Testis (tissue), 3 donors: ENCODE data around the gene MIF4GD. TPM values are rescaled to one million over a fixed set of nuclear protein-coding genes. Genes with fewer than 3 reads are reported as not detected.

Experiments
- DNase-seq: peaks from one replicate; pipeline ENCODE4 v3.0.0-alpha.2; 2019
- H3K27ac ChIP-seq, 2 donors: fragments of 200-600 bp; sonication (generic); one replicate each; pipeline ENCODE4 v1.5.1; 2019
- H3K27me3 ChIP-seq: fragments of 200-600 bp; sonication (generic); one replicate; pipeline ENCODE4 v1.5.1; 2019
- H3K36me3 ChIP-seq: fragments of 200-600 bp; sonication (generic); one replicate; pipeline ENCODE4 v1.5.1; 2017; ENCODE audit warnings: low read depth; ENCODE audit errors: missing control alignments
- H3K4me1 ChIP-seq: fragments of 200-600 bp; sonication (generic); one replicate; pipeline ENCODE4 v1.5.1; 2019
- H3K4me3 ChIP-seq, 2 donors: fragments of 200-600 bp; sonication (generic); one replicate each; pipeline ENCODE4 v1.5.1; 2017 to 2019
- H3K9me3 ChIP-seq: fragments of 200-600 bp; sonication (generic); one replicate; pipeline ENCODE4 v1.5.1; 2017
- POLR2A ChIP-seq: fragments of 450-650 bp; IDR thresholded peaks from one replicate; pipeline ENCODE4 v1.6.1; 2017; ENCODE audit warnings: antibody characterized with exemption, mild to moderate bottlenecking, moderate library complexity
- WGBS, 2 donors: methylation state at CpG; one replicate each; pipeline ENCODE4 v1.1.5; 2018; 5-methylcytosine and 5-hydroxymethylcytosine counted together
- intact Hi-C: fragments of 100-400 bp; cut with DNase I; formaldehyde crosslinking; loops from one replicate; pipeline ENCODE4 v1.15.1; 2023; ENCODE audit warnings: low total_unique reads
- polyA plus RNA-seq: library from polyadenylated mRNA; stranded (reverse); fragments of 350-450 nt; fragmentation: Illumina TruSeq; extraction: RNeasy Lipid Tissue Mini Kit (QIAGEN cat#74804); gene quantifications from one replicate; pipeline ENCODE4 v1.2.3, GENCODE V29; 2014; ENCODE audit warnings: low read depth, low replicate concordance; ENCODE audit not compliant: insufficient read depth
- total RNA-seq, 2 donors: library from RNA; depleted of rRNA; stranded (reverse); fragments of >200 nt; gene quantifications; one replicate each; pipeline ENCODE4 v1.2.3, GENCODE V29; 2016
- TF ChIP-seq, protein P1 (sequence below), 3 experiments: fragments of 450-650 bp in 2 of 3; fragments of 200-600 bp in 1 of 3; sonication (generic) in 1 of 3; IDR thresholded peaks; one replicate each; pipeline ENCODE4 v1.5.1; 2016 to 2019; ENCODE audit warnings: antibody characterized with exemption in 3 of 3, mild to moderate bottlenecking in 2 of 3, moderate library complexity in 1 of 3

The MIF4GD gene
- total and polyA plus RNA-seq, 3 donors from 2014 or later, result 34.5 to 37.1 (median 35.3) TPM

DNA sequence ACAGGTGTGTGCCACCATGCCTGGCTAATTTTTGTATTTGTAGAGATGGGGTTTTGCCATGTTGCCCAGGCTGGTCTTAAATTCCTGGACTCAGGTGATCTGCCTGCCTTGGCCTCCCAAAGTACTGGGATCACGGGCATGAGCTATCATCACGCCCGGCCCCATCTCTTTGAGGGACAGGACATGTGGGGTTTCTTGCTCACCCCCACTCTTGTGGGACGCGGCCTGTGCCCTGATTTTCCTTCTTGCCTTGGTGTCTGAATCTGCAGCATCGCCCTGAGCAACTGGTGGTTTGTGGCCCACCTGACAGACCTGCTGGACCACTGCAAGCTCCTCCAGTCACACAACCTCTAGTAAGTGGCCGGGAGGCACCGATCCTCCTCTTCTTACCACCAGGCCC, 40.0 kb downstream of the MIF4GD start:
- Histone ChIP-seq H3K4me1 (no peaks in the 10 kb centered on the region), H3K27me3 (no peaks in the 10 kb centered on the region), H3K36me3 (no peaks in the 10 kb centered on the region), H3K27ac (no peak overlapping the region), H3K9me3 (no peaks in the 10 kb centered on the region), H3K4me3 (no peak overlapping the region)
- intact Hi-C loops, result no loop called here
- TF ChIP-seq POLR2A, result no peak
- TF ChIP-seq, protein P1, sequence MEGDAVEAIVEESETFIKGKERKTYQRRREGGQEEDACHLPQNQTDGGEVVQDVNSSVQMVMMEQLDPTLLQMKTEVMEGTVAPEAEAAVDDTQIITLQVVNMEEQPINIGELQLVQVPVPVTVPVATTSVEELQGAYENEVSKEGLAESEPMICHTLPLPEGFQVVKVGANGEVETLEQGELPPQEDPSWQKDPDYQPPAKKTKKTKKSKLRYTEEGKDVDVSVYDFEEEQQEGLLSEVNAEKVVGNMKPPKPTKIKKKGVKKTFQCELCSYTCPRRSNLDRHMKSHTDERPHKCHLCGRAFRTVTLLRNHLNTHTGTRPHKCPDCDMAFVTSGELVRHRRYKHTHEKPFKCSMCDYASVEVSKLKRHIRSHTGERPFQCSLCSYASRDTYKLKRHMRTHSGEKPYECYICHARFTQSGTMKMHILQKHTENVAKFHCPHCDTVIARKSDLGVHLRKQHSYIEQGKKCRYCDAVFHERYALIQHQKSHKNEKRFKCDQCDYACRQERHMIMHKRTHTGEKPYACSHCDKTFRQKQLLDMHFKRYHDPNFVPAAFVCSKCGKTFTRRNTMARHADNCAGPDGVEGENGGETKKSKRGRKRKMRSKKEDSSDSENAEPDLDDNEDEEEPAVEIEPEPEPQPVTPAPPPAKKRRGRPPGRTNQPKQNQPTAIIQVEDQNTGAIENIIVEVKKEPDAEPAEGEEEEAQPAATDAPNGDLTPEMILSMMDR (IDR thresholded peaks at IDR 0.05), result no peak
- 95 to 96% methylated on average over 5 to 8 of the region's 8 CpGs for WGBS, 2 donors
- DNase-seq, result no peak

DNA sequence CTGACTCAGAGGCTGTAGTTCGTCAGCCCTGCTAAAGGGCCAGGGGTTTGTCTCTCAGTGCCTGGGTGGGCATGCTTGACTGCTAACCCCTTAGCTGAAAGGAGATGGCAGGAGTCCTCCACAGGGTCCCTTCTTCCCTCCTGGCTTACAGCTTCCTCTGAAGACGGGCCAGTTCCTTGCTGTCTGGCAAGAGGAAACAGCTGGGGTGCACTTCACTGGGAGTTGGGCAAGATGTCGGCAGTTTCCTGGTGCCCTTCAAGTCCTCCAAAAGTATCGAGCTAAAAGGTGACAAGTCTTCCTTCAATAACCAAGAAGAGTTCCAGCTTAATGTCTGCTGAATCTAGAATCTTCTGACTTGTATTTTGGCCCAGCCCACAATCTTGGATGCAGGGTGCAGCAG, 42.2 kb downstream of the MIF4GD start:
- 77 to 80% methylated on average over 3 to 4 of the region's 4 CpGs for WGBS, 2 donors
- no peaks in the 10 kb centered on the region for H3K4me1 ChIP-seq
- no peaks in the 10 kb centered on the region for H3K36me3 ChIP-seq
- H3K4me3 ChIP-seq, result no peak overlapping the region
- no peak overlapping the region for H3K27ac ChIP-seq
- no peak for DNase-seq
- intact Hi-C loops, result no loop called here
- no peaks in the 10 kb centered on the region for H3K9me3 ChIP-seq
- TF ChIP-seq, protein P1 (IDR thresholded peaks at IDR 0.05), result no peak
- no peak for TF ChIP-seq POLR2A
- H3K27me3 ChIP-seq, result no peaks in the 10 kb centered on the region

DNA sequence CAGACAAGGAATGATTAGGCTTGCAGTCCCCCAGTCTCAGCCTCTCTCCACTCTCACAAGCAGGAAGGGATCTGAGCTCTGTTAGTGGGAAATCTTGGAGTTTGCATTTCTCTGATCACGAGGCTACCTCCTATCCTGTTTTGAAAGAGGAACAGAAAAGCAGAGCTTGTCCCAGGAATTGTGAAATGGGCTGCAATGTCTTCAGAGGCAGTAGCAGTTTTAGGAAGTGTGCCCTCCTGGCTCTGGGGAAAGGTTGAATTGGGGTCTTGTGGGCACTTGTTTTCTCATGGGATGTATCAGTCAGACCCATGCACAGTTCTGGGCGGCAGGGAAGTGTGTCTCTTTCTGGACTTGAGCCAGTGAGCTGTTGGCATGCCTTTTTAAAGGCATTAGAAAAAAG, 42.7 kb downstream of the MIF4GD start:
- H3K4me3 ChIP-seq, result no peak overlapping the region
- WGBS, 2 donors, result 60 to 67% methylated on average over 2 of the region's 2 CpGs
- no peaks in the 10 kb centered on the region for H3K36me3 ChIP-seq
- intact Hi-C loops, result no loop called here
- H3K4me1 ChIP-seq, result no peaks in the 10 kb centered on the region
- H3K9me3 ChIP-seq, result no peaks in the 10 kb centered on the region
- H3K27me3 ChIP-seq, result no peaks in the 10 kb centered on the region
- DNase-seq, result no peak
- no peak overlapping the region for H3K27ac ChIP-seq
- no peak for TF ChIP-seq POLR2A
- TF ChIP-seq, protein P1 (IDR thresholded peaks at IDR 0.05), result no peak

DNA sequence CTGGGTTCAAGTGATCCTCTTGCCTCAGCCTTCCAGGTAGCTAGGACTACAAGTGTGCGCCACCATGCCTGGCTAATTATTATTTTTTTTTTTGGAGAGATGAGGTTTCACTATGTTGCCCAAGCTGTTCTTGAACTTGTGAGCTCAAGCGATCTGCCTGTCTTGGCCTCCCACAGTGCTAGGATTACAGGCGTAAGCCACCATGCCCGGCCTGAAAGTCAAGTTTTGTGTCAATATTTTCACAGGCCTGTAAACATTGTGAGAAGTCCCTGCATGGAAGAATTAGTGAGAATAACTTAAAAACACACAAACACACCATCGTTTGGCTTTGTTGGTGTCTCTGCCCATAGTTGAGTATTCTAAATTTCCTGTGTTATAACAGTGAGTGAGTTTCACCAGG, 43.3 kb downstream of the MIF4GD start:
- TF ChIP-seq, protein P1 (IDR thresholded peaks at IDR 0.05), result no peak
- no peak for TF ChIP-seq POLR2A
- no peaks in the 10 kb centered on the region for H3K36me3 ChIP-seq

DNA sequence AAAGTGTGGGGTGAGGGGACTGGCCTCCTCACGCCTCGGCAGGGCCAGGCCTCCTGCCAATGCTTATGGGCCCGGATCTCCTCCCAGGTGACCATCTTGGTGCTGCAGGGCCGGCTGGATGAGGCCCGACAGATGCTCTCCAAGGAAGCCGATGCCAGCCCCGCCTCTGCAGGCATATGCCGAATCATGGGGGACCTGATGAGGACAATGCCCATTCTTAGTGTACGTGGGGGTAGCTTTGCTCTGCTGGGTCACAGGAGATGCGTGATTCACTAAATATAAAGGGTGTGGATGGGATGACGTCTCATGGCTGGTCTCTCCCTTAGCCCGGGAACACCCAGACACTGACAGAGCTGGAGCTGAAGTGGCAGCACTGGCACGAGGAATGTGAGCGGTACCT, 46.0 kb downstream of the MIF4GD start:
- no peaks in the 10 kb centered on the region for H3K27me3 ChIP-seq
- no peaks in the 10 kb centered on the region for H3K4me1 ChIP-seq
- 75% methylated on average over 13 to 14 of the region's 14 CpGs for WGBS, 2 donors
- no peak overlapping the region for H3K27ac ChIP-seq
- no peak overlapping the region for H3K4me3 ChIP-seq
- no peak for TF ChIP-seq POLR2A
- TF ChIP-seq, protein P1 (IDR thresholded peaks at IDR 0.05), result no peak
- intact Hi-C loops, result no loop called here
- no peaks in the 10 kb centered on the region for H3K9me3 ChIP-seq
- H3K36me3 ChIP-seq, result no peaks in the 10 kb centered on the region
- DNase-seq, result no peak

More for the DNA sequence above, 43.3 kb downstream of the MIF4GD start:
- intact Hi-C loops, result no loop called here
- no peak overlapping the region for H3K4me3 ChIP-seq
- no peaks in the 10 kb centered on the region for H3K9me3 ChIP-seq
- DNase-seq, result no peak
- no peak overlapping the region for H3K27ac ChIP-seq
- 88 to 92% methylated on average over 5 of the region's 5 CpGs for WGBS, 2 donors
- H3K4me1 ChIP-seq, result no peaks in the 10 kb centered on the region
- no peaks in the 10 kb centered on the region for H3K27me3 ChIP-seq
